Measurements from ENCODE around the gene RIPOR2.

GRCh38 chr6:24796616-24797290, 139.0 kb downstream of the RIPOR2 start:
- TF ChIP-seq POLR2A (IDR thresholded peaks at IDR 0.05; ENCODE audit: extremely low read depth, insufficient read length): no peak
- TF ChIP-seq, protein P1, sequence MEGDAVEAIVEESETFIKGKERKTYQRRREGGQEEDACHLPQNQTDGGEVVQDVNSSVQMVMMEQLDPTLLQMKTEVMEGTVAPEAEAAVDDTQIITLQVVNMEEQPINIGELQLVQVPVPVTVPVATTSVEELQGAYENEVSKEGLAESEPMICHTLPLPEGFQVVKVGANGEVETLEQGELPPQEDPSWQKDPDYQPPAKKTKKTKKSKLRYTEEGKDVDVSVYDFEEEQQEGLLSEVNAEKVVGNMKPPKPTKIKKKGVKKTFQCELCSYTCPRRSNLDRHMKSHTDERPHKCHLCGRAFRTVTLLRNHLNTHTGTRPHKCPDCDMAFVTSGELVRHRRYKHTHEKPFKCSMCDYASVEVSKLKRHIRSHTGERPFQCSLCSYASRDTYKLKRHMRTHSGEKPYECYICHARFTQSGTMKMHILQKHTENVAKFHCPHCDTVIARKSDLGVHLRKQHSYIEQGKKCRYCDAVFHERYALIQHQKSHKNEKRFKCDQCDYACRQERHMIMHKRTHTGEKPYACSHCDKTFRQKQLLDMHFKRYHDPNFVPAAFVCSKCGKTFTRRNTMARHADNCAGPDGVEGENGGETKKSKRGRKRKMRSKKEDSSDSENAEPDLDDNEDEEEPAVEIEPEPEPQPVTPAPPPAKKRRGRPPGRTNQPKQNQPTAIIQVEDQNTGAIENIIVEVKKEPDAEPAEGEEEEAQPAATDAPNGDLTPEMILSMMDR (IDR thresholded peaks at IDR 0.05; ENCODE audit: low read depth, low read length): no peak
